IPS-20b (cell line): ENCODE data around the gene TSN.
"Not testable (repeated sequence)": the region's sequence is repeated elsewhere in the genome, so short reads cannot be mapped to it uniquely, and the experiment has no call there.

Experiments
- H3K27ac ChIP-seq: one replicate; pipeline ENCODE4 v1.5.1; 2013; ENCODE audit warnings: low read length
- H3K27me3 ChIP-seq: 2 replicates; pipeline ENCODE4 v1.6.1; 2013; ENCODE audit warnings: mild to moderate bottlenecking, low read length, inconsistent platforms; ENCODE audit not compliant: insufficient read depth
- H3K36me3 ChIP-seq: 2 replicates; pipeline ENCODE4 v1.6.1; 2013; ENCODE audit warnings: low read depth, mild to moderate bottlenecking, inconsistent platforms, low read length, moderate library complexity; ENCODE audit not compliant: insufficient read depth
- H3K4me1 ChIP-seq: 2 replicates; pipeline ENCODE4 v1.6.1; 2013; ENCODE audit warnings: mild to moderate bottlenecking, control low read depth, inconsistent platforms, low read length, moderate library complexity; ENCODE audit not compliant: insufficient read depth
- H3K4me3 ChIP-seq: 2 replicates; pipeline ENCODE4 v1.5.1; 2013; ENCODE audit warnings: mild to moderate bottlenecking, low read length, inconsistent platforms
- H3K9ac ChIP-seq: 2 replicates; pipeline ENCODE4 v1.6.1; 2013; ENCODE audit warnings: low read depth, mild to moderate bottlenecking, inconsistent platforms, low read length, moderate library complexity
- H3K9me3 ChIP-seq: 2 replicates; pipeline ENCODE4 v1.6.1; 2013; ENCODE audit warnings: mild to moderate bottlenecking, low read depth, low read length, inconsistent platforms; ENCODE audit not compliant: insufficient read depth

Gene TSN

DNA sequence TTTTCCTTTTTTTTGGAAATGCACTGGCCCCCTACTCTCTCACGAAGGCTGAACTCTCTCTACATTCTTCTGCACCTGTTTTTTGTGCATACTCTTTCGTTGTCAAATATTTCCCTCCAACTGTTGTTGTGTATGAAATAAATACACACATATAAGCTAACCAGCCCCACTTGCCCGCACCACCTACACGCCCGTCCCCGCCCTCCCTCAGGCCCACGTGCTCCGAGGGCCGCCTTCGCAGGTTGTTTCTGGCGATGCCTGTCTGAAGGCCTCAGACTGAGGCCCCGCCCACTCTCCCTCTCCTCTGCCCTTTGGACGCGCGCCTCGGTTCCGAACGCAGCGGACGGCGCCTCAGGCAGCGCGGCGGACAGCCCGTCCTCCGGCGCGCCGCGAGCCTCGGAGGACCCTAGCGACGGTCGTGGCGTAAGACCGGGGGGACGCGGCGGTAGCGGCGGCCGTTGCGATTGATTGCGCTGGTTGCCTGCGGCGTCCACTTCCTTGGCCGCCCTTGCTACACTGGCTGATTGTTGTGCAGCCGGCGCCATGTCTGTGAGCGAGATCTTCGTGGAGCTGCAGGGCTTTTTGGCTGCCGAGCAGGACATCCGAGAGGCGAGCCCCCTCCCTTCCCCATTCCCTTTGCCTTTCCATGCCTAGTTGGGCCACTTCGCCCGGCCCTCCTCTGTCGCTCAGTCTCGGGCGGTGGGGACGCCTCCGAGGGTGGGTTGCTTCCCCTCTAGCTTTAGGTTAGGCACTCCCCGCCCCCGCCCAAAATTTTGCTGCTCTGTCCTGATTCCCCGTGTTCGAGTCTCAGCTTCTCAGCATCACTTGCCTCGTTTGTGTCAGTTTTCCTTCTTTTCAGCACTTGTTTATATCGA lies at the start of gene TSN:
TSN (plus strand) TSS at position 415 of the 875 bp plus-strand sequence; CDS start at position 544, 129 bp downstream.
- H3K27ac ChIP-seq: peak within 1 kb of the TSS; percentile 4
- peak within 1 kb of the TSS; percentile 92 for H3K4me3 ChIP-seq
- H3K9me3 ChIP-seq: no peaks in the 10 kb centered on the region
- peaks cover 2% of the 10 kb centered on the region; the same call in 1 of the 2 replicates for H3K4me1 ChIP-seq
- H3K27me3 ChIP-seq: no peaks in the 10 kb centered on the region
- peaks cover 32% of the 10 kb centered on the region for H3K36me3 ChIP-seq
- H3K9ac ChIP-seq: peak within 1 kb of the TSS; percentile 92

GRCh38 chr2:121705958-121706357 lies 49.5 kb upstream of the TSN start:
- H3K9me3 ChIP-seq: no peaks in the 10 kb centered on the region
- H3K36me3 ChIP-seq: no peaks in the 10 kb centered on the region
- H3K27ac ChIP-seq: no peak overlapping the region
- no peak overlapping the region for H3K4me3 ChIP-seq
- H3K9ac ChIP-seq: no peak overlapping the region
- no peaks in the 10 kb centered on the region for H3K27me3 ChIP-seq
- H3K4me1 ChIP-seq: peaks cover 3% of the 10 kb centered on the region; the same call in 1 of the 2 replicates

DNA sequence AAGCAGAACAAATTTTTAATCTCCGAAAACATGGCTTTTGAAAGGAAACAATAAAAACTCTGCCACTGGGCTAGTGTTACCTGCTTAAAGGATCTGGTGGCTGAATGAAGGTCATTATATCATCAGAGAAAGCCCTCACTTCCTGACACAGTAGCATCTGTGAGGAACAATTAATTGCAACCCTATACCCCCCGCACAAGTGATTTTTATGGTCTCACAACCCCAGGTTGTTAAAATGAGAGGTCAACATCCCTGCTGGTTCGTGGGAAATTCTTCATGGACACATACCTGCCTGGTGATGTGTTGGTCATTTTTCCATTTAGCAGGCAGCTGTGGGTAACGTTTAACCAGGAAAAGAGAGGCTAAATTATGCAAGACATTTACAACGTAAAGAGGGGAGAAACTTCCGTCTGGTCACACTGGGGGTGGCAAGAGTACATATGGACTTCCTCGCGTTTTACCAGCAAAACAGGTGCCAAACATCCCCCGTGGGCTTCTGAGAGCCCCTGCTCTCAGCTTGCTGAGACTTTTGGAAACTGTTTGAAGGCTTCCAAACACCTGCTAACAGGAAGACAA lies 48.0 kb upstream of the TSN start:
- no peaks in the 10 kb centered on the region for H3K9me3 ChIP-seq
- no peaks in the 10 kb centered on the region for H3K27me3 ChIP-seq
- H3K4me3 ChIP-seq: no peak overlapping the region
- H3K9ac ChIP-seq: no peak overlapping the region
- no peak overlapping the region for H3K27ac ChIP-seq
- peaks cover 3% of the 10 kb centered on the region; the same call in 1 of the 2 replicates for H3K4me1 ChIP-seq
- no peaks in the 10 kb centered on the region for H3K36me3 ChIP-seq

GRCh38 chr2:121707920-121708361 lies 47.5 kb upstream of the TSN start:
- Histone ChIP-seq H3K27ac (no peak overlapping the region), H3K9me3 (no peaks in the 10 kb centered on the region), H3K4me1 (peaks cover 3% of the 10 kb centered on the region; the same call in 1 of the 2 replicates), H3K27me3 (no peaks in the 10 kb centered on the region), H3K4me3 (no peak overlapping the region), H3K36me3 (no peaks in the 10 kb centered on the region), H3K9ac (no peak overlapping the region)

DNA sequence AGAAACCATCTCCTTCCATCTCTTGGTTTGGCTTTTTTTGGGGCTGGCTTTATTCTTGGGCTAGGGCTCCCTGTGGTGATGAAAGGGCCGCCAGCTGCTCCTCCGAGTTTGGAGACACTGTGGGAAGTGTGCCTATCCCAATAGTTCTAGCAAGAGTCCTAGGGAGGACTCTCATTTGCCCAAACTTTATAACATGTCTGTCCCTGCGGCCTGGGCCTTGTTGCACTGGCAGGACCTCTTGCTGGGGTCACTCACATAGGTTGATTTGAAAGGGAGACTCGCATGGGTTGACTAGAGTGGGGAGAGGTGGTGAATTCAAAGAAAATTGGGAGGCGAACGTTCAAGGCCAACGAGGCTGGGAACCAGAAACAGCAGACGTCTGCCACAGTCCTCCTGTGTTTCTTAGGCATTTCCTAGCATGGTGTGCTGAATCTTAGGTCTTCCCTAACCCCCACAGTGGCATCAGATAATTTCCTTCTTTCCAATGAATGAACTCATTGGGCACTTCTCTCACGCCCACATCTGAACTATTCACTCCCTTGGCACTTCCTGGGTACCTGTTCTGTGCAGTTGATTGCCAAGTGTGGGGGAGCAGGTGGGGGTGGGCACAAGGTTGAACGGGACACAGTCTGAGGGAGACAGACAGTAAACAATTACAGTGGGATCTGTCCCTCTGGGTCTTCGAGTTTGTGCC lies 45.5 kb upstream of the TSN start:
- no peak overlapping the region for H3K27ac ChIP-seq

GRCh38 chr2:121710470-121711170 lies 44.8 kb upstream of the TSN start:
- H3K9ac ChIP-seq: no peak overlapping the region
- no peak overlapping the region for H3K4me3 ChIP-seq
- peaks cover 3% of the 10 kb centered on the region; the same call in 1 of the 2 replicates for H3K4me1 ChIP-seq
- H3K27ac ChIP-seq: no peak overlapping the region
- H3K36me3 ChIP-seq: no peaks in the 10 kb centered on the region
- H3K9me3 ChIP-seq: no peaks in the 10 kb centered on the region
- H3K27me3 ChIP-seq: no peaks in the 10 kb centered on the region

More for the DNA sequence above, 45.5 kb upstream of the TSN start:
- no peak overlapping the region for H3K9ac ChIP-seq
- H3K36me3 ChIP-seq: no peaks in the 10 kb centered on the region
- no peak overlapping the region for H3K4me3 ChIP-seq
- H3K27me3 ChIP-seq: no peaks in the 10 kb centered on the region
- no peaks in the 10 kb centered on the region for H3K9me3 ChIP-seq
- H3K4me1 ChIP-seq: peaks cover 3% of the 10 kb centered on the region; the same call in 1 of the 2 replicates

DNA sequence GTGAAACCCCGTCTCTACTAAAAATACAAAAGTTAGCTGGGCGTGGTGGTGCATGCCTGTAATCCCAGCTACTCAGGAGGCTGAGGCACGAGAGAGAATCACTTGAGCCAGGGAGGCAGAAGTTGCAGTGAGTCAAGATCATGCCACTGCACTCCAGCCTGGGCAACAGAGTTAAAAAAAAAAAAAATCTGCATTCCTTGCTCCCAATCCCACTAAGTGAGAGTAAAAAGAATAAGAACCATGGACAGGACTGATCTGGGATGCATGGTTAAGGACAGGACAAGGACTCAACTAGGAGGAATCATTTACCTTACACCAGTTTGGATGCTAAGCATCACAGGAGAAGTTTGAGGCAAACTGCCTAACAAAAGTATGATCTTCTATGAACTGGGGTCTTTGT lies 44.0 kb upstream of the TSN start:
- not testable (repeated sequence) for H3K27me3 ChIP-seq, H3K27ac ChIP-seq, H3K4me3 ChIP-seq, H3K4me1 ChIP-seq, H3K36me3 ChIP-seq, H3K9me3 ChIP-seq, H3K9ac ChIP-seq

DNA sequence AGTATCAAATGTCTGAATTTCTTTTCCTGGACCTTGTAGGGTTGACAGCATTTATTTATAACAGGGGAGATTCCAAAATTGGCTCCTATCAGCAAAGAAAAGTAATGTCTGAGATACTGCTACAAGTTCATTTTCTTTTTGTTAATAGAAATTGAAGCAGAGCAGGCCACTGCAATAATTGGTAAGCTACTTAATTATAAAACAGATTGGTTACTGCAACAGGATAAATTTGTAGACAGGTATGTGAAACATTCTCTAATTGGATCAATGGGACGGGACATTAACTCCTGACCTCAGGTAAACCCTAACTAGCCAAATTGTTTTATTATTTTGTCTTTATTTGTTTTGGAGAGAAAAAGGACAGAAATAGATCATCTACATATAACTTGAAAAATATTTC lies 39.3 kb upstream of the TSN start:
- Histone ChIP-seq H3K36me3 (no peaks in the 10 kb centered on the region), H3K9ac (no peak overlapping the region), H3K4me3 (no peak overlapping the region), H3K9me3 (no peaks in the 10 kb centered on the region), H3K4me1 (no peaks in the 10 kb centered on the region), H3K27me3 (no peaks in the 10 kb centered on the region), H3K27ac (no peak overlapping the region)

DNA sequence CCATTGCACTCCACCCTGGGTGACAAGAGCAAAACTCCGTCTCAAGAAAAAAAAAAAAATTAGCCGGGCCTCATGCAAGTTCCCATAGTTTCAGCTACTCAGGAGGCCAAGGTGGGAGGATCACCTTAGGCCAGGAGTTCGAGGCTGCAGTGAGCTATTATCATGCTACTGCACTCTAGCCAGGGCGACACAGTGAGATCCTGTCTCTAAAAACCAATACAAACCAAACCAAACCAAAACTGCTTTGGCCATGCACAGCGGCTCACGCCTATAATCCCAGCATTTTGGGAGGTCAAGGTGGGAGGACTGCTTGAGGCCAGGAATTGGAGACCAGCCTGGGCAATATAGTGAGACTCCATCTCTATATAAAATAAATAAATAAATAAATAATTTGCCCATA lies 37.9 kb upstream of the TSN start:
- Histone ChIP-seq H3K9ac (no peak overlapping the region), H3K36me3 (no peaks in the 10 kb centered on the region), H3K9me3 (no peaks in the 10 kb centered on the region), H3K27me3 (no peaks in the 10 kb centered on the region), H3K27ac (no peak overlapping the region), H3K4me3 (no peak overlapping the region), H3K4me1 (no peaks in the 10 kb centered on the region)

DNA sequence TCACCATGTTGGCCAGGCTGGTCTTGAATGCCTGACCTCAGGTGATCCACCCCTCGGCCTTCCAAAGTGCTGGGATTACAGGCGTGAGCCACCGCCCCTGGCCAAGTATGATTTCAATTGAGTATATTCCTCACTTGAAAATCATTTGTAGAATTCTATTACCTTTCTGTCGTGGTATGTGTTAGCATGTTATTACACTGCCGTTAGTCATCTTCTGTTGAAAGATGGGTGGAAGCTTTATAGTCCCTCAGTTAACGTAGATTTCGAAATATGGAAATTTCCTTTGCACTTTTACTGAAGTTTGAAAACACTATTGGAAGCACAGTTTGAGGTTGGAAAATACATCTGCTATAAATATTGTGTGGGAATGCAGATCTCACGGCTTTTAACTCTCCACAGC lies 33.5 kb upstream of the TSN start:
- H3K27ac ChIP-seq: no peak overlapping the region
- no peaks in the 10 kb centered on the region for H3K4me1 ChIP-seq
- peaks cover 8% of the 10 kb centered on the region for H3K36me3 ChIP-seq
- no peak overlapping the region for H3K9ac ChIP-seq
- H3K9me3 ChIP-seq: no peaks in the 10 kb centered on the region
- no peaks in the 10 kb centered on the region for H3K27me3 ChIP-seq
- H3K4me3 ChIP-seq: no peak overlapping the region

GRCh38 chr2:121722479-121722878 lies 33.0 kb upstream of the TSN start:
- Histone ChIP-seq H3K9ac (no peak overlapping the region), H3K4me1 (no peaks in the 10 kb centered on the region), H3K27ac (no peak overlapping the region), H3K27me3 (no peaks in the 10 kb centered on the region), H3K9me3 (no peaks in the 10 kb centered on the region), H3K4me3 (no peak overlapping the region), H3K36me3 (peaks cover 13% of the 10 kb centered on the region)
